Raji (cell line): ENCODE results near the gene ZIC5.

Source experiments
- POLR2A ChIP-seq: IDR thresholded peaks from 2 replicates; pipeline ENCODE4 v1.6.1; 2011; ENCODE audit warnings: low read depth, low read length, control low read depth; ENCODE audit not compliant: insufficient read depth

Gene ZIC5

GRCh38 chr13:99919132-99919531, 52.4 kb downstream of the ZIC5 start:
- TF ChIP-seq POLR2A = no peak

- TF ChIP-seq POLR2A = no peak
Observed at GRCh38 chr13:99916366-99917103, 55.0 kb downstream of the ZIC5 start.

- no peak for TF ChIP-seq POLR2A
Observed at GRCh38 chr13:99913167-99913566, 58.4 kb downstream of the ZIC5 start.
